Prostate gland (tissue), 2 donors: ENCODE data around the gene RNF10.

Experiments
- POLR2A ChIP-seq: fragments of 450-650 bp; IDR thresholded peaks from one replicate; pipeline ENCODE4 v1.6.1; 2016; ENCODE audit warnings: antibody characterized with exemption, mild to moderate bottlenecking
- POLR2AphosphoS5 ChIP-seq: sonication (generic); formaldehyde crosslinking; IDR thresholded peaks from one replicate; pipeline ENCODE4 v1.6.1; 2017; ENCODE audit warnings: antibody characterized with exemption
- TF ChIP-seq, protein P1 (sequence below), 4 experiments: fragments of 200-600 bp in 2 of 4; fragments of 450-650 bp in 2 of 4; sonication (generic) in 2 of 4; IDR thresholded peaks; 1 replicate in 3 of 4; 2 replicates in 1 of 4; pipeline ENCODE4 v1.5.1; 2016 to 2019; ENCODE audit warnings: antibody characterized with exemption in 4 of 4, mild to moderate bottlenecking in 2 of 4, moderate library complexity in 2 of 4

DNA sequence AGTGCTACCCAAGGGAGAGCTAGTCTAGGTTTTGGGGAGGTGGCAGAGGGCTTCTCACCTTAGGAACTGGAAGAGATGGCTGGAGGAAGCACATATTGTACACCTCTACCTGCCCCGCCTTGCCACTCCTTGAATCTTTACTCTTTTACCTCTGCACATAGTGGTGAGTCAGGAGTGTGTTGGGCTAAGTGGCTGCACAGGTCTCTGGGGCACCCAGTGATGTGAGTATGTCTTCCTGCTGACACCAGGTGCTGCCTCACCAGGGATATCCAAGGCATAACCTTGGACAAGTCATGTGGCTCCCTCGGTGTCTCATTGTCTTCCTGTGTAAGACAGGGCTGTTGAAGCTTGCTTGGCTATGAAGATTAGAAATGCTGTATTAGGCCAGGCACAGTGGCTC lies 86.5 kb downstream of the RNF10 start:
- TF ChIP-seq POLR2A (no peak), POLR2AphosphoS5 (no peak)
- TF ChIP-seq, protein P1, sequence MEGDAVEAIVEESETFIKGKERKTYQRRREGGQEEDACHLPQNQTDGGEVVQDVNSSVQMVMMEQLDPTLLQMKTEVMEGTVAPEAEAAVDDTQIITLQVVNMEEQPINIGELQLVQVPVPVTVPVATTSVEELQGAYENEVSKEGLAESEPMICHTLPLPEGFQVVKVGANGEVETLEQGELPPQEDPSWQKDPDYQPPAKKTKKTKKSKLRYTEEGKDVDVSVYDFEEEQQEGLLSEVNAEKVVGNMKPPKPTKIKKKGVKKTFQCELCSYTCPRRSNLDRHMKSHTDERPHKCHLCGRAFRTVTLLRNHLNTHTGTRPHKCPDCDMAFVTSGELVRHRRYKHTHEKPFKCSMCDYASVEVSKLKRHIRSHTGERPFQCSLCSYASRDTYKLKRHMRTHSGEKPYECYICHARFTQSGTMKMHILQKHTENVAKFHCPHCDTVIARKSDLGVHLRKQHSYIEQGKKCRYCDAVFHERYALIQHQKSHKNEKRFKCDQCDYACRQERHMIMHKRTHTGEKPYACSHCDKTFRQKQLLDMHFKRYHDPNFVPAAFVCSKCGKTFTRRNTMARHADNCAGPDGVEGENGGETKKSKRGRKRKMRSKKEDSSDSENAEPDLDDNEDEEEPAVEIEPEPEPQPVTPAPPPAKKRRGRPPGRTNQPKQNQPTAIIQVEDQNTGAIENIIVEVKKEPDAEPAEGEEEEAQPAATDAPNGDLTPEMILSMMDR (IDR thresholded peaks at IDR 0.05), result no peak
